ENCODE measurements around the gene MAPRE2.

DNA sequence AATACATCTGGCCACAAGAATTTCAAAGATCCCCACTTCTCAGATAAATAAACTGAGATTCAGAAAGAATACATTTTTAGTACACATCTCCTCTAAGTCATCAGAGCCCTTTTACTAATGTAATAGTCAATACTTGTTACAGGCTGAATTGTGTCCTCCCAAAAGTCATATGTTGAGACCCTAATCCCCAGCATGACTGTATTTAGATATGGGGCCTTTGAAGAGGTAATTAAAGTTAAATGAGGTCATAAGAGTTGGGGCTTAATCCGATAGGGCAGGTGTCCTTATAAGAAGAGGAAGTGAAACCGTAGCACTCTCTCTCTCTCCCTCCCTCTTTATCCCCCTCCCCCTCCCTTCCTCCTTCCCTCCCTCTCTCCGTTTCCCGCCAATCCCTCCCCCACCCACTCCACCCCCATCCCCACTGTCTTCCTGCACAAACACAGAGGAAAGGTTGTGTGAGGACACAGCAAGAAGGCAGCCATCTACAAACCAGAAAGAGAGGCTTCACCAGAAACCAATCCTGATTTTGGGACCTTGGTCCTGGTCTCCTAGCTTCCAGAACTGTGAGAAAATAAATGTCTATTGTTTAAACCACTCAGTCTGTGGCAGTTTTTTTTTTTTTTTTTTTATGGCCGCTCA lies 133.0 kb downstream of the MAPRE2 start:
- TF ChIP-seq SUZ12 (IDR thresholded peaks at IDR 0.05; ENCODE audit: extremely low read depth, insufficient read depth, insufficient read length) (no peak), ZNF274 (IDR thresholded peaks at IDR 0.05; ENCODE audit: low read depth, low read length) (no peak), YY1 (IDR thresholded peaks at IDR 0.05; ENCODE audit: insufficient read depth, insufficient read length) (no peak)

Measured in NT2/D1 (cell line).